ENCODE measurements around the gene PLCB1. TPM values are rescaled to one million over a fixed set of nuclear protein-coding genes. Genes with fewer than 3 reads are reported as not detected.

PLCB1 gene
- total RNA-seq, 4 donors from 2014 or later: 13.5 to 110 (median 30.4) TPM

GRCh38 chr20:8689337-8689736 lies 557.3 kb downstream of the PLCB1 start:
- Histone ChIP-seq H3K4me3 (no peak overlapping the region), H3K27ac (no peak overlapping the region), H3K27me3 (no peaks in the 10 kb centered on the region), H3K4me1 (no peaks in the 10 kb centered on the region), H3K36me3 (no peaks in the 10 kb centered on the region), H3K9me3 (peaks cover 0 to 4% of the 10 kb centered on the region in 2 donors)
- intact Hi-C loops (cut with DNase I; ENCODE audit: low total_unique reads): no loop called here
- DNase-seq: no peak
- no peak for TF ChIP-seq CTCF (IDR thresholded peaks at IDR 0.05)
- no peak for TF ChIP-seq POLR2A (IDR thresholded peaks at IDR 0.05)

- TF ChIP-seq POLR2A (IDR thresholded peaks at IDR 0.05): no peak
- TF ChIP-seq CTCF (IDR thresholded peaks at IDR 0.05): no peak
- Histone ChIP-seq H3K4me3 (no peak overlapping the region), H3K27me3 (no peaks in the 10 kb centered on the region), H3K9me3 (peaks cover 0 to 4% of the 10 kb centered on the region in 2 donors), H3K4me1 (no peaks in the 10 kb centered on the region), H3K36me3 (no peaks in the 10 kb centered on the region), H3K27ac (no peak overlapping the region)
- intact Hi-C loops (cut with DNase I; ENCODE audit: low total_unique reads): no loop called here
- DNase-seq: no peak
Measured at GRCh38 chr20:8690074-8690473, 558.0 kb downstream of the PLCB1 start.

- H3K4me3 ChIP-seq: no peak overlapping the region
- TF ChIP-seq CTCF (IDR thresholded peaks at IDR 0.05): no peak
- H3K36me3 ChIP-seq: no peaks in the 10 kb centered on the region
- no peak for DNase-seq
- peaks cover 0 to 4% of the 10 kb centered on the region in 2 donors for H3K9me3 ChIP-seq
- intact Hi-C loops (cut with DNase I; ENCODE audit: low total_unique reads): no loop called here
- no peak overlapping the region for H3K27ac ChIP-seq
- no peaks in the 10 kb centered on the region for H3K4me1 ChIP-seq
- no peaks in the 10 kb centered on the region for H3K27me3 ChIP-seq
Measured at GRCh38 chr20:8693709-8694108, 561.6 kb downstream of the PLCB1 start.

GRCh38 chr20:8700756-8701155 lies 568.7 kb downstream of the PLCB1 start:
- DNase-seq: no peak
- TF ChIP-seq POLR2A (IDR thresholded peaks at IDR 0.05) (no peak), CTCF (IDR thresholded peaks at IDR 0.05) (no peak)
- intact Hi-C loops (cut with DNase I; ENCODE audit: low total_unique reads): no loop called here
- Histone ChIP-seq H3K27ac (no peak overlapping the region), H3K4me3 (no peak overlapping the region), H3K9me3 (no peaks in the 10 kb centered on the region), H3K4me1 (no peaks in the 10 kb centered on the region), H3K36me3 (no peaks in the 10 kb centered on the region), H3K27me3 (no peaks in the 10 kb centered on the region)

- Histone ChIP-seq H3K9me3 (no peaks in the 10 kb centered on the region), H3K4me1 (no peaks in the 10 kb centered on the region), H3K27me3 (no peaks in the 10 kb centered on the region), H3K36me3 (no peaks in the 10 kb centered on the region), H3K4me3 (no peak overlapping the region), H3K27ac (no peak overlapping the region)
- TF ChIP-seq CTCF (IDR thresholded peaks at IDR 0.05) (no peak), POLR2A (IDR thresholded peaks at IDR 0.05) (no peak)
- no peak for DNase-seq
- intact Hi-C loops (cut with DNase I; ENCODE audit: low total_unique reads): no loop called here
Measured at GRCh38 chr20:8706961-8707700, 575.1 kb downstream of the PLCB1 start.

Data from uterus (tissue), 4 donors.